Erythroblast (primary cell): ENCODE data around the gene CORO6.

Experiments used
- GATA1 ChIP-seq: IDR thresholded peaks from 2 replicates; pipeline ENCODE4 v1.6.1; 2011; ENCODE audit warnings: low read depth, mild to moderate bottlenecking, control low read depth, low read length, moderate library complexity
- POLR2A ChIP-seq: IDR thresholded peaks from 2 replicates; pipeline ENCODE4 v1.6.1; 2011; ENCODE audit warnings: mild to moderate bottlenecking, low read length

GRCh38 chr17:29664743-29665480, 42.2 kb upstream of the CORO6 start:
- TF ChIP-seq POLR2A, result no peak
- TF ChIP-seq GATA1, result no peak
